ENCODE data around the gene DPH3.

Gene DPH3

DNA sequence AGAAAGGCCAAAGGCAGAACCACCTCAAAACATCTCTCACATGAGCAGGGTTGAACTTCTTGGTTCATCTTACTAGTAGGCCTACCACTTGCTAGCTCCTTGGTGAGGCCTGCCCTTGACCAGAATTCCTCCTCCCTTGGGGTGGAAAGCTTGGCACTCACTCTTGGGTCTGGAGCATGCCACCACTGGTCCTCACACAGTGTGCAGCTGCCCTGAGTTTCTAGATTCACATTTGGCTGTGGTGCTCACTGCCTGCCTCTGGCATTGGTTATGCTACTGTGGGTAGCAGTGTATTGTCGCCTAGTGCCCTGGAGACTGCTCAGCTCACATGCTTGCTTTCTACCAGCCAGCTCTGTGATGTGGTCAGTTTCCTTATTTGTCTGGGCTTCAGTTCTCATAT, 23.9 kb upstream of the DPH3 start:
- ChIA-PET CTCF (interaction anchor here (0.7 kb wide), 1 partner anchor 262 kb away, joined by 4 read pairs; no protein-coding TSS in a partner anchor), POLR2A (no interaction called here)
- DNase-seq (ENCODE audit: extremely low spot score): no peak
- TF ChIP-seq NFRKB (IDR thresholded peaks at IDR 0.05): no peak
- TF ChIP-seq LEF1 (IDR thresholded peaks at IDR 0.05; ENCODE audit: borderline replicate concordance): no peak
- no peak for TF ChIP-seq FOXK2 (IDR thresholded peaks at IDR 0.05)
- TF ChIP-seq ELF4 (IDR thresholded peaks at IDR 0.05): no peak
- TF ChIP-seq FOXA1 (IDR thresholded peaks at IDR 0.05): no peak
- no peak for TF ChIP-seq CTBP1 (IDR thresholded peaks at IDR 0.05; ENCODE audit: borderline replicate concordance)
- no peak for TF ChIP-seq BHLHE40 (IDR thresholded peaks at IDR 0.05; ENCODE audit: borderline replicate concordance)
- no peak for TF ChIP-seq TARDBP (IDR thresholded peaks at IDR 0.05)
- TF ChIP-seq HDGF (IDR thresholded peaks at IDR 0.05; ENCODE audit: borderline replicate concordance): no peak
- TF ChIP-seq ZNF384 (IDR thresholded peaks at IDR 0.05): no peak
- TF ChIP-seq PKNOX1 (IDR thresholded peaks at IDR 0.05): no peak
- no peak for TF ChIP-seq FOXM1 (IDR thresholded peaks at IDR 0.05; ENCODE audit: borderline replicate concordance)
- TF ChIP-seq ARNT (IDR thresholded peaks at IDR 0.05): no peak
- no peak for TF ChIP-seq SUZ12 (IDR thresholded peaks at IDR 0.05)
- no peak for TF ChIP-seq L3MBTL2 (conservative IDR thresholded peaks at IDR 0.05)
- no peak for TF ChIP-seq SP1 (IDR thresholded peaks at IDR 0.05)

DNA sequence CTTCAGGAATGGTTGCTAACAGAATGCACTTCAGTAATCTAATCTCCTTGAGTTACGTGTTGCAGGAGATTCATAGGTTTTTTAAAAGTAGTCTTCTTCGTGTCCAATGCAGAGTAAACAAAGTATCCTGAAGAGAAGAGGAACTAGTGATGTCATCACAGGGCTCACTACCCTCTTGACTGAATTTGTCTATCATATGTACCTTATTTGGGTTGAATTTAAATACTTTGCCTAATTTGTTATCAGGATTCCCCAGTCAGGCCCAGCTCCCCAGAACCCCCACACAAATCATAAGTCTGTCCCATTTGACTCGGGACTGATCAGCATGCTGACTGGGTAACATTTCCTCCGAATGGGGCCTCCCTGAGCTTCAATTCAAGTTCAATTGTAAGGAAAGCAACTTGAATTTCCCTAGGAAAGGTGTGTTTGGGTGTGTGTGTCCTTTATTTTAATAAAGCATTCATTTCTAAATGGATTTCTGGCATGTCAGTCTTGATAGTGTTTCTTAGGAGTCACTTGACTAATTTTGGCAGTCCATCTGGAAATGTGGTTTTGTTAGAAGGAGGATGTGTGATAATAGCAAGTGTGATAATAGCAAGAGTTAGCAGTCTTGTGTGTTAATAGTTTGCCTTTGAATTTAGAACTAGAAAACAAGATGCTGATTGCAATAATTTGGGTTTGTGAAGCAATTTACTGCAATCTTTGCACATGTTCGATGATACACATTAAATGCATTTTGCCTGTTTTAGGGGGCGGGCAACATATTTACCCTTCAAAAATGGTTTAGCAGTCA, 22.2 kb upstream of the DPH3 start:
- no peak for DNase-seq (ENCODE audit: extremely low spot score)
- TF ChIP-seq SUZ12 (IDR thresholded peaks at IDR 0.05) (no peak), ARNT (IDR thresholded peaks at IDR 0.05) (no peak), FOXK2 (IDR thresholded peaks at IDR 0.05) (no peak), LEF1 (IDR thresholded peaks at IDR 0.05; ENCODE audit: borderline replicate concordance) (no peak), SP1 (IDR thresholded peaks at IDR 0.05) (no peak), HDGF (IDR thresholded peaks at IDR 0.05; ENCODE audit: borderline replicate concordance) (no peak), FOXA1 (IDR thresholded peaks at IDR 0.05) (no peak), PKNOX1 (IDR thresholded peaks at IDR 0.05) (no peak), ELF4 (IDR thresholded peaks at IDR 0.05) (no peak), FOXM1 (IDR thresholded peaks at IDR 0.05; ENCODE audit: borderline replicate concordance) (no peak), BHLHE40 (IDR thresholded peaks at IDR 0.05; ENCODE audit: borderline replicate concordance) (no peak)
- CTCF ChIA-PET: interaction anchor here (1.0 kb wide), 1 partner anchor 20 kb away, joined by 3 read pairs; no protein-coding TSS in a partner anchor
- POLR2A ChIA-PET: no interaction called here

- DNase-seq (ENCODE audit: extremely low spot score): no peak
- CTCF ChIA-PET: interaction anchor here (1.0 kb wide), 1 partner anchor 19 kb away, joined by 3 read pairs; no protein-coding TSS in a partner anchor
- TF ChIP-seq ELF4 (IDR thresholded peaks at IDR 0.05): no peak
- TF ChIP-seq HDGF (IDR thresholded peaks at IDR 0.05; ENCODE audit: borderline replicate concordance): no peak
- TF ChIP-seq ZNF384 (IDR thresholded peaks at IDR 0.05): no peak
- TF ChIP-seq LEF1 (IDR thresholded peaks at IDR 0.05; ENCODE audit: borderline replicate concordance): no peak
- no peak for TF ChIP-seq FOXA1 (IDR thresholded peaks at IDR 0.05)
- no peak for TF ChIP-seq L3MBTL2 (conservative IDR thresholded peaks at IDR 0.05)
- TF ChIP-seq SUZ12 (IDR thresholded peaks at IDR 0.05): no peak
- no peak for TF ChIP-seq NFRKB (IDR thresholded peaks at IDR 0.05)
- no peak for TF ChIP-seq CTBP1 (IDR thresholded peaks at IDR 0.05; ENCODE audit: borderline replicate concordance)
- TF ChIP-seq SP1 (IDR thresholded peaks at IDR 0.05): no peak
- TF ChIP-seq FOXM1 (IDR thresholded peaks at IDR 0.05; ENCODE audit: borderline replicate concordance): no peak
- TF ChIP-seq FOXK2 (IDR thresholded peaks at IDR 0.05): no peak
- no peak for TF ChIP-seq BHLHE40 (IDR thresholded peaks at IDR 0.05; ENCODE audit: borderline replicate concordance)
- TF ChIP-seq PKNOX1 (IDR thresholded peaks at IDR 0.05): no peak
- no peak for TF ChIP-seq ARNT (IDR thresholded peaks at IDR 0.05)
- POLR2A ChIA-PET: no interaction called here
Measured at GRCh38 chr3:16286161-16286560, 21.4 kb upstream of the DPH3 start.

- no peak for DNase-seq (ENCODE audit: extremely low spot score)
- TF ChIP-seq LEF1 (IDR thresholded peaks at IDR 0.05; ENCODE audit: borderline replicate concordance) (no peak), BHLHE40 (IDR thresholded peaks at IDR 0.05; ENCODE audit: borderline replicate concordance) (no peak), HDGF (IDR thresholded peaks at IDR 0.05; ENCODE audit: borderline replicate concordance) (no peak), ZNF384 (IDR thresholded peaks at IDR 0.05) (no peak), NFRKB (IDR thresholded peaks at IDR 0.05) (no peak), TARDBP (IDR thresholded peaks at IDR 0.05) (no peak), PKNOX1 (IDR thresholded peaks at IDR 0.05) (no peak), FOXM1 (IDR thresholded peaks at IDR 0.05; ENCODE audit: borderline replicate concordance) (no peak), SUZ12 (IDR thresholded peaks at IDR 0.05) (no peak), CTBP1 (IDR thresholded peaks at IDR 0.05; ENCODE audit: borderline replicate concordance) (no peak), L3MBTL2 (conservative IDR thresholded peaks at IDR 0.05) (no peak), ARNT (IDR thresholded peaks at IDR 0.05) (no peak), ELF4 (IDR thresholded peaks at IDR 0.05) (no peak), FOXK2 (IDR thresholded peaks at IDR 0.05) (no peak), FOXA1 (IDR thresholded peaks at IDR 0.05) (no peak), SP1 (IDR thresholded peaks at IDR 0.05) (no peak)
- ChIA-PET POLR2A (no interaction called here), CTCF (no interaction called here)
Measured at GRCh38 chr3:16284633-16285032, 19.9 kb upstream of the DPH3 start.

DNA sequence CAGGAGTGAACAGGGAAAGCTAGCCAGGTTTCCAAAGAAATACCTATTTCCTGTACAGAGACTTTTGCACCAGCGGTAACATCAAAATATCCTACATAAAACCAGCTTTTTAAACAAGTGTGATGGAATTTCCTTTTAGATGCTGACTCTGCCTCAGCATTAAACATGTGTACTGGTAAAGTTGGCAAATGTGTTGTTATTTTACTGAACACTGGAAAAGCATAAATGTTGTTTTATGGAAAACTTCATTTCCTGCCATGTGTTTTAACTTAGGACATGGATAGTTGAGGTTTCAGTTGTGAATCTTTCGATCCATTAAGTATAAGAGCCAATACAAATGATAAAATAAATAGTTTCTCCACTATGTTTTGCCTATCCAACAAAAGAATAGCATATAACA, 15.9 kb upstream of the DPH3 start:
- ChIA-PET POLR2A (no interaction called here), CTCF (no interaction called here)
- TF ChIP-seq TARDBP (IDR thresholded peaks at IDR 0.05): no peak
- no peak for TF ChIP-seq NFRKB (IDR thresholded peaks at IDR 0.05)
- no peak for TF ChIP-seq FOXM1 (IDR thresholded peaks at IDR 0.05; ENCODE audit: borderline replicate concordance)
- TF ChIP-seq SUZ12 (IDR thresholded peaks at IDR 0.05): no peak
- no peak for TF ChIP-seq LEF1 (IDR thresholded peaks at IDR 0.05; ENCODE audit: borderline replicate concordance)
- no peak for TF ChIP-seq BHLHE40 (IDR thresholded peaks at IDR 0.05; ENCODE audit: borderline replicate concordance)
- TF ChIP-seq ELF4 (IDR thresholded peaks at IDR 0.05): no peak
- TF ChIP-seq ZNF384 (IDR thresholded peaks at IDR 0.05): no peak
- TF ChIP-seq PKNOX1 (IDR thresholded peaks at IDR 0.05): no peak
- TF ChIP-seq ARNT (IDR thresholded peaks at IDR 0.05): no peak
- no peak for DNase-seq (ENCODE audit: extremely low spot score)

Measured in HEK293T (cell line).